Thoracic aorta (tissue), 2 donors: ENCODE results near the gene CREB3L1. TPM values are rescaled to one million over a fixed set of nuclear protein-coding genes. Genes with fewer than 3 reads are reported as not detected.

Source experiments
- ATAC-seq: fragments of 150-250 bp; one replicate; pipeline ENCODE4 v1.8.0; 2017; ENCODE audit warnings: low read depth; ENCODE audit not compliant: insufficient number of reproducible peaks, low FRiP score
- DNase-seq: peaks from one replicate; pipeline ENCODE4 v3.0.0-alpha.2; 2020; ENCODE audit warnings: low spot score
- H3K27ac ChIP-seq, 2 donors: fragments of 200-600 bp; sonication (generic); 1 replicate in 1 of 2; 2 replicates in 1 of 2; pipeline ENCODE4 v1.5.1; 2016; ENCODE audit warnings: mild to moderate bottlenecking in 2 of 2, moderate library complexity in 2 of 2
- H3K27me3 ChIP-seq: fragments of 200-600 bp; sonication (generic); replicated peaks from 2 replicates; pipeline ENCODE4 v1.6.0; 2016; ENCODE audit warnings: mild to moderate bottlenecking; ENCODE audit not compliant: insufficient read depth
- H3K36me3 ChIP-seq: fragments of 200-600 bp; sonication (generic); one replicate; pipeline ENCODE4 v1.5.1; 2016
- H3K4me1 ChIP-seq, 2 donors: fragments of 200-600 bp; sonication (generic); 1 replicate in 1 of 2; 2 replicates in 1 of 2; pipeline versions ENCODE4 v1.5.1 to v1.6.0; 2016; ENCODE audit warnings: low read depth in 2 of 2, mild to moderate bottlenecking in 1 of 2; ENCODE audit not compliant: control insufficient read depth in 1 of 2
- H3K4me3 ChIP-seq: fragments of 200-600 bp; sonication (generic); 2 replicates; pipeline ENCODE4 v1.5.1; 2016; ENCODE audit warnings: mild to moderate bottlenecking
- H3K9me3 ChIP-seq: fragments of 200-600 bp; sonication (generic); 2 replicates; pipeline ENCODE4 v1.5.1; 2016
- CTCF ChIP-seq: fragments of 200-600 bp; sonication (generic); IDR thresholded peaks from one replicate; pipeline ENCODE4 v1.5.1; 2019; ENCODE audit warnings: antibody characterized with exemption
- total RNA-seq, 2 donors: library from RNA; depleted of rRNA; stranded (reverse); fragments of >200 nt; gene quantifications; one replicate each; pipeline versions ENCODE4 v1.1.0 to v1.2.3, GENCODE V29; 2016

CREB3L1 gene
- total RNA-seq, 2 donors from 2014 or later: 3.0 to 7.6 TPM

- DNase-seq: no peak
- no peak overlapping the region for H3K4me3 ChIP-seq
- no peak overlapping the region for H3K27ac ChIP-seq
- no peaks in the 10 kb centered on the region for H3K9me3 ChIP-seq
- no peaks in the 10 kb centered on the region for H3K36me3 ChIP-seq
- no peak for TF ChIP-seq CTCF
- no peaks in the 10 kb centered on the region for H3K27me3 ChIP-seq
- no peak for ATAC-seq
- H3K4me1 ChIP-seq: no peaks in the 10 kb centered on the region
Measured at GRCh38 chr11:46304605-46305179, 27.2 kb downstream of the CREB3L1 start.

GRCh38 chr11:46305295-46305694 is 27.8 kb downstream of the CREB3L1 start:
- no peak overlapping the region for H3K4me3 ChIP-seq
- no peaks in the 10 kb centered on the region for H3K27me3 ChIP-seq
- no peak for DNase-seq
- no peaks in the 10 kb centered on the region for H3K4me1 ChIP-seq
- H3K27ac ChIP-seq: no peak overlapping the region
- H3K36me3 ChIP-seq: no peaks in the 10 kb centered on the region
- H3K9me3 ChIP-seq: no peaks in the 10 kb centered on the region
- no peak for TF ChIP-seq CTCF
- no peak for ATAC-seq

- Histone ChIP-seq H3K4me3 (no peak overlapping the region), H3K36me3 (no peaks in the 10 kb centered on the region), H3K9me3 (no peaks in the 10 kb centered on the region), H3K27me3 (no peaks in the 10 kb centered on the region), H3K27ac (no peak overlapping the region), H3K4me1 (no peaks in the 10 kb centered on the region)
- no peak for TF ChIP-seq CTCF
- ATAC-seq: no peak
- DNase-seq: no peak
Measured at GRCh38 chr11:46306296-46306853, 28.9 kb downstream of the CREB3L1 start.

- ATAC-seq (no peak), DNase-seq (no peak)
- H3K9me3 ChIP-seq: no peaks in the 10 kb centered on the region
- no peak overlapping the region for H3K27ac ChIP-seq
- no peak for TF ChIP-seq CTCF
- H3K4me1 ChIP-seq: no peaks in the 10 kb centered on the region
- no peak overlapping the region for H3K4me3 ChIP-seq
- no peaks in the 10 kb centered on the region for H3K36me3 ChIP-seq
- H3K27me3 ChIP-seq: no peaks in the 10 kb centered on the region
Measured at GRCh38 chr11:46307369-46307768, 29.9 kb downstream of the CREB3L1 start.

GRCh38 chr11:46307785-46308341 is 30.4 kb downstream of the CREB3L1 start:
- no peaks in the 10 kb centered on the region for H3K27me3 ChIP-seq
- no peak for TF ChIP-seq CTCF
- no peak for DNase-seq
- H3K4me3 ChIP-seq: no peak overlapping the region
- H3K27ac ChIP-seq: no peak overlapping the region
- no peak for ATAC-seq
- no peaks in the 10 kb centered on the region for H3K9me3 ChIP-seq
- H3K36me3 ChIP-seq: no peaks in the 10 kb centered on the region
- no peaks in the 10 kb centered on the region for H3K4me1 ChIP-seq
